H1 (cell line): ENCODE data around the gene ESYT2. TPM values are rescaled to one million over a fixed set of nuclear protein-coding genes. Genes with fewer than 3 reads are reported as not detected.

ENCODE experiments used
- CHD1 ChIP-seq: IDR thresholded peaks from 2 replicates; pipeline ENCODE4 v1.6.1; 2012; ENCODE audit warnings: low read depth, low read length, improper control_type of control experiment
- CHD2 ChIP-seq: IDR thresholded peaks from 2 replicates; pipeline ENCODE4 v1.6.1; 2012; ENCODE audit warnings: low read length, improper control_type of control experiment
- EP300 ChIP-seq, 2 experiments: IDR thresholded peaks; 1 replicate in 1 of 2; 2 replicates in 1 of 2; pipeline ENCODE4 v1.6.1; 2011 to 2012; ENCODE audit warnings: low read depth in 2 of 2, low read length in 2 of 2, mild to moderate bottlenecking in 2 of 2, borderline replicate concordance in 1 of 2, inconsistent platforms in 1 of 2, moderate library complexity in 1 of 2
- PHF8 ChIP-seq: fragments of 200-600 bp; sonication (generic); conservative IDR thresholded peaks from 2 replicates; pipeline ENCODE4 v1.7.1; 2012; ENCODE audit warnings: low read depth, mild to moderate bottlenecking, inconsistent platforms, low read length, moderate library complexity
- POLR2AphosphoS5 ChIP-seq: IDR thresholded peaks from 2 replicates; pipeline ENCODE4 v1.6.1; 2011; ENCODE audit warnings: low read depth, low read length
- polyA plus RNA-seq, 7 experiments: library from polyadenylated mRNA; depleted of rRNA in 3 of 7; stranded (reverse) in 5 of 7; unstranded in 2 of 7; fragments of >200 nt in 5 of 7; fragments of 200-250 nt in 2 of 7; gene quantifications; 1 replicate in 5 of 7; 2 replicates in 1 of 7; 4 replicates in 1 of 7; pipeline versions ENCODE4 v1.2.1 to v1.2.3, GENCODE V29; 2011 to 2013; ENCODE audit warnings: missing spikeins in 2 of 7, mixed read lengths in 2 of 7
- total RNA-seq: library from RNA; stranded (reverse); fragmentation: NEBNext Ultra II Directional; extraction: Animal tissue kit (Norgen Biotek cat#: 25700); gene quantifications from 2 replicates; pipeline ENCODE4 v1.2.1, GENCODE V29; 2021

The ESYT2 gene
- total and polyA plus RNA-seq, 2 of the 8 experiments (the other 6 are each of a cell fraction or from before 2014, with no cell fraction given) = 27.0 to 37.5 TPM

DNA sequence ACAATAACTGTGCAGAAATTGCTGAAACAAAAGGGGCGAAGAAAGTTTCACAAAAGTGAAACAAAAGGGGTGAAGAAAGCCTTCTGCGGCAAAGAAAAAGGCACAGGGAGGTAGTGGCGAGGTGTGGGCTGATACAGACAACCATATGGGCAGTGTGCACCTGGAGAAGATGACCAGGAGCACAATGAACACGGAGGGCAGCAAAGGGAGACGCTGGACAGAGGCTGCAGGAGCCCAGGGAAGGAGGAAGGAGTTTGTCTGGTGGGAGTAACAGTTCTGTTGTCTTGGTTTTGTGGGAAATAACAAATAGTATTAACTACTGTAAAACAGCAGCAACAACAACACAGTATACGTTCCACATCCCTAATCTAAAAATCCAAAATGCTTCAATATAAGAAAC is 42.4 kb downstream of the ESYT2 start (continued):
- TF ChIP-seq CHD1 = no peak
- TF ChIP-seq CHD2 = no peak
- no peak for TF ChIP-seq EP300 (IDR thresholded peaks at IDR 0.05; ENCODE audit: borderline replicate concordance in 1 of 2, low read depth in 2 of 2, low read length in 2 of 2)
- no peak for TF ChIP-seq POLR2AphosphoS5
- TF ChIP-seq PHF8 = no peak
- TF ChIP-seq, all 59 proteins: peak for 0
